ENCODE results near the gene BICD1.

The BICD1 gene

DNA sequence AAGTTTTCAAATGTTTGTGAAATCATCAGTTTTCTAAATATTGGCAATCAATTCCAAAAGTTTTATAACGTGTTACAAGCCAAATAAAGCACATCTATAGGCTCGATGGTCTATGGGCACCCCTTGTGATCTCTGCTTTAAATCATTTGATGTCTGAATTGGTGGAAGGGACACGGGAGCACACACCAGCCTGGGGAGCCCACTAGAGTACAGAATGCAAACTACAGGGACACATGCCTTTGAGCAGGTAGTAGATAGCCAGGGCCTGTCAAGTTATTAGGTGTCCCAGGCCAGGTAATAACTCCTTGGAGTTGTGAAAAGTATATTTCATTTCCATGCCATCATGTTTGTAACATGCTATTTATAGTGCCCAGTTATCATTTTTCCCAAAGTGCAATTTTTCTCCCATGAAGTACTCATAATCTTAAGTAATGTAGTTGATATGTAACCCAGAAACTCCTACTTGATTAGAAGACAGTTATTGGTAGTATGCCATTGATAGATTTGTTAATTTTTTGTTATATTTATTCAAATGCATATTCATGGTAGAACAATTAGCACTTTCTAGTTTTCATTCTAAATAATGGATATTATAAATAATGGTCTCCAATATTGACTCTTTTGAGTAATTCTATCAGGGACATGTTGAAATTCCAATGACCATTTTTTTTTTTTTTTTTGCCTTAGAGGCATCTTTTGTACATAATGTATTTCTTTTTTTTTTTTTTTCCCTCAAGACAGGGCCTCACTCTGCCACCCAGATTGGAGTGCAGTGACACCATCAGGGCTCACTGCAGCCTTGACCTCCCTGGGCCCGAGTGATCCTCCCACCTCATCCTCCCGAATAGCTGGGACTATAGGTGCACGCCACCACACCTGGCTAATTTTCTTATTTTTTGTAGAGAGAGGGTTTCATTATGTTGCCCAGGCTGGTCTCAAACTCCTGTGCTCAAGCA lies 195.8 kb downstream of the BICD1 start:
- TF ChIP-seq GATA3 (IDR thresholded peaks at IDR 0.05; ENCODE audit: low read depth, low read length), result no peak
- no peak for TF ChIP-seq GATA2 (IDR thresholded peaks at IDR 0.05; ENCODE audit: low read depth, low read length)

DNA sequence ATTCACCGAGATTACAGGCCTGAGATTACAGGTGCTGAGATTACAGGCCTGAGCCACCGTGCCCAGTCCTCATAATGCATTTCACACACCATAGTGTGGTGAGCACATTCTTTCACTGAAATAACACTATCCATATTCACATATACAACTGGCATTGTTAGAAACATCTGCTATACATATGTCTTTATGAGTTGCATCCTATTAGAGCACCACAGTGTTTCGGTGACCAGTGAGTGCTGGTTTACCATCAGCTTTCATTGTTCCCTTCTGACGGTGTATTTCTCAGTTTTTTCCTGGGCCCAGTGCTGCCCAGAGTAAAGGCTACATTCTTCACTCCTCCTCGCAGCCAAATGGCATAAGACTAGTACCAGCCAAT lies 196.5 kb downstream of the BICD1 start:
- TF ChIP-seq GATA3 (IDR thresholded peaks at IDR 0.05; ENCODE audit: low read depth, low read length) (no peak), GATA2 (IDR thresholded peaks at IDR 0.05; ENCODE audit: low read depth, low read length) (no peak)

DNA sequence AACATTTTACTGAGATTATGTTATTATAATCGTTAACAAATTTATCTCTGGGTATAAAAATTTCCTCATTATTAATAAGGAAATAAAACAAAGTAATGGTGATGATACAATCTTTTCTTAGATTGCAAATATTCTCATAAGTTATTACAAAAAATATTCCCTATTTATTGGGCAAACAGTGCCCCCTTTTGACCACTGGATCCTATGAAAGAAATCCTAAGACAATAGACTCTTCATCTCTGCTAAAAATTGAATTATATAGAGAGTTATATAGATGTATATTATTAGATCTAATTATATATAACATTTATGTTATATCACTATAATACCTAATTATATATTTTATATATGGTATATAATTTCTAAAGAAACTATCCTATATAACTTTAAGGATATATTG lies 198.5 kb downstream of the BICD1 start:
- no peak for TF ChIP-seq GATA3 (IDR thresholded peaks at IDR 0.05; ENCODE audit: low read depth, low read length)
- no peak for TF ChIP-seq GATA2 (IDR thresholded peaks at IDR 0.05; ENCODE audit: low read depth, low read length)

DNA sequence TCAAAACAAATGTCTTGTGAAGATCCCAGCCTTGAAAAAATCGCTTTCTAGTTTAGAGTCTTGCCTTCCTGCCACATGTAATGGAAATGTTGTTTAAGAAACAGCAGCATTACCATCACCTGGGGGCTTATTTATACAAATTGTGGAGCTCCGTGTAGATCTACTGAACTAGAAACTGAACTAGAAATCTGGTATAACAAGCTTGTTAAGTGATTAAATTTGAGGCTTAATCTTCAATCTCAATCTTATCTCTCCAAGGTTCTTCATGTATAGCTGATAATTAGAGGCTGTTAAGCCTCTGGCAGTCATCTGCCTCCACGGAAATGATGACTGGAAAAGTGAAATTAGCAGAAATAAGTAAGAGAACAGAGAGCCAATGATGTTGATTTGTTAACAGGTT lies 200.7 kb downstream of the BICD1 start:
- TF ChIP-seq GATA3 (IDR thresholded peaks at IDR 0.05; ENCODE audit: low read depth, low read length), result peak; percentile 53; the same call in 1 of the 2 replicates
- TF ChIP-seq GATA2 (IDR thresholded peaks at IDR 0.05; ENCODE audit: low read depth, low read length), result peak; percentile 51; the same call in 1 of the 2 replicates

DNA sequence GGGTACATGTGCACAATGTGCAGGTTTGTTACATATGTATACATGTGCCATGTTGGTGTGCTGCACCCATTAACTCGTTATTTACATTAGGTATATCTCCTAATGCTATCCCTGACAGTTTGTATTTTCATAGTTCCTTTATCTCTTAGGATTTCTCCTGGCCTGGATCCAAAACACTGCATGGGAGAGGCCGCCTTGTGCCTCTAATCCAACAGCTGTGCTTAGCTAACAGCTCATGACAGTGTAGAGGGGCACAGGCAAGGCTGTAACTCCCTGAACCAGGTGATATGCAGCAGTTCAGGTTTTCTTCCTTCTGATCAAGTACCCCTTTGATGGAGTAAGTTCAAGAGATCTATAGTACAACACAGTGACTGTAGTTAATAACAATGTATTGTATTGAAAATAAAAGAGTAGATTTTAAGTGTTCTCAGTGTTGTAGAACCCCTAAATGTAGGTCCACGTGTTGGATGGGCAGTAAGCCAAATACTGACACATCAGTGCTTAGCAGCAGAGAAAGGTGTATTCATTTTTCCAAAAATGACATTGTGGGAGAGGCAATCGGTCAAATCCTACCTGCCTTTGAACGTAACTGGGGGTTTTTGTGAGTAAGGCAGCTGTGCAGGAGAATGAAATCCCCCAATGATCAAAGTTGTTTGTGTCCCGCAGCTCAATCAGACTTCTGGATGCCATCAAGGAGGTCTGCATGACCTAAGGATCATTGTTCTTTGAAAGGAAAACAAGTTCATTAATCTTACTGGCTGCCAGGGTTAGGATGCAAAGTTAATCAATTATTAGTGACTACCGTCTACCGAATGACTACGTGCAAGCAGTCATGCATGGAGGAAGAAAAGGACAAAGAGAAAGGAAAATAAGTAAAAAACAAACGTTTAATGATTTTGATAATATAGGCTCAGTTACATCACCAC lies 203.4 kb downstream of the BICD1 start:
- TF ChIP-seq GATA2 (IDR thresholded peaks at IDR 0.05; ENCODE audit: low read depth, low read length) (no peak), GATA3 (IDR thresholded peaks at IDR 0.05; ENCODE audit: low read depth, low read length) (no peak)

DNA sequence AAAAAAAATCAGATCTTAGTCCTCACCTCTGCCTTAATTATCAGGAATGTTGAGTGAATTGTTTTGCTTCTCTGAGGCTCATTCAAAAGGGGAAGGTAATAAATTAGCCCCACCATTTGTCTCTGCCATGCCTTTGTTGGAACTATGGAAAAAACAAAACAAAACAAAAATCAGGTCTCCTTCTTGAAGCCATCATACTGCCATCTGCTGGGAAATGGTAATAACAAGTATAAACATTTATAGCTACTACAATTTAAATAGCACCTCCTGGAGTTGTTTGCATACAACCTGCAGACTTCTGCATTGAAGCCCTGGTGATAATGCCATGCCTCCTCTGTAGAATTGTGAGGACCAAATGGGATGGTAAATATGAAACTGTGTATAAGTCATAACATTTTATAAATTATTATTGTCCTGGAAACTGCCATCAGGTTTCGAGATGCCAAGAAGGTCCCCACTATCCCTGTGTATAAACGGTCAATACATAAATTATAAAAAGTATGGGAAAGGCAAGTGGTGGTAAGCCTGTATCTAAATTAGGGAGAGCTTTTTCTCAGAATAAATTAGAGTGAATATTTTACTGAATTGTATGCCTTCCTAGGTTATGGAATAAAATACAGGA lies 205.5 kb downstream of the BICD1 start:
- no peak for TF ChIP-seq GATA2 (IDR thresholded peaks at IDR 0.05; ENCODE audit: low read depth, low read length)
- TF ChIP-seq GATA3 (IDR thresholded peaks at IDR 0.05; ENCODE audit: low read depth, low read length), result no peak

DNA sequence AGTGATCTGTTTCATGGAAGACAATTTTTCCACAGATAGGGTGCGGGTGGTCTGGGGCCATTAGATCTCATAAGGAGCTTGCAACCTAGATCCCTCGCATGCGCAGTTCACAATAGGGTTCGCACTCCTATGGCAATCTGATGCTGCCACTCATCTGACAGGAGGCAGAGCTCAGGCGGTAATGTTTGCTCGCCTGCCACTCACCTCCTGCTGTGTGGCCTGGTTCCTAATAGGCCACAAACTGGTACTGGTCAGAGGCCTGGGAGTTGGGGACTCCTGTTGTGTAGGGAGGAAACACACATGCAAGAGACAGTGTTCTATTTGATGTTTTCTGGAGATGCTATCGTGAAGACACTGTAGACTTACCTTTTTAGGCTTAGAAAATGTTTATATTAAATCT lies 215.7 kb downstream of the BICD1 start:
- no peak for TF ChIP-seq GATA2 (IDR thresholded peaks at IDR 0.05; ENCODE audit: low read depth, low read length)
- TF ChIP-seq GATA3 (IDR thresholded peaks at IDR 0.05; ENCODE audit: low read depth, low read length), result no peak

DNA sequence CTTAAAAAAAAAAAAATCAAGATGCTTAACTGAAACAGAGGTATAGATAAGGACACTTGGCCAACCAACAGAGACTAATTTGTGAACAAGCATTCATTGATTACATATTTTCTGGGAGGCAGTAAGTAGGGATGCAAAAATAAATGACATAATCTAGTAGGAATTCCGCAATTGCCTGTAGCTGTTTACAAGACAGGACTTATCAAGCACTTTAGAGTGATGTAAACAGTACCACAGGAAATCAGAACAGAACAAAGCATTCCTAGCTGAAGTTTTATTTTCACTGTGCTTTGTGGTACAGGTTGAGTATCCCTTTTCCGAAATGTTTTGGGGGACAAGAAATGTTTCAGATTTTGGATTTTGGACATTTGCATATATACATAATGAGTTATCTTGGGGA lies 224.5 kb downstream of the BICD1 start:
- TF ChIP-seq GATA2 (IDR thresholded peaks at IDR 0.05; ENCODE audit: low read depth, low read length), result no peak
- TF ChIP-seq GATA3 (IDR thresholded peaks at IDR 0.05; ENCODE audit: low read depth, low read length), result no peak

DNA sequence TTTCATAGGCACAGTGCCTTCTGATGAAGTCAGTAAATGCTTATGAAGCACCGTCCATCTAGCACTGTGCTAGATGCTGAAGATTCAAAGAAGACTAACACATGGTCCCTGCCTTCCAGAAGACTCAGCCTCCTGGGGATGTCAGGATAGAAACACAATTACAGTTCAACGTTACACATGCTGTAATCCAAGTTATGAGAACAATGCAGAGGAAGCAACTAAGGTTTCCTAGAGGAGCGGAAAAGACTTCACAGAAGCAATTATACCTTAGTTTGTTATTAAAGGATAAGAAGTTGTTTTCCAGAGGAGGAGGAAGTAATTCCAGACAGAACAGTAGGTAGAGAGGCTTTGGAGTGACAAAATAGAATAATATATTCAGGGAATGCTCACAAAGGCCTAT lies 225.8 kb downstream of the BICD1 start:
- TF ChIP-seq GATA2 (IDR thresholded peaks at IDR 0.05; ENCODE audit: low read depth, low read length), result no peak
- TF ChIP-seq GATA3 (IDR thresholded peaks at IDR 0.05; ENCODE audit: low read depth, low read length), result no peak

DNA sequence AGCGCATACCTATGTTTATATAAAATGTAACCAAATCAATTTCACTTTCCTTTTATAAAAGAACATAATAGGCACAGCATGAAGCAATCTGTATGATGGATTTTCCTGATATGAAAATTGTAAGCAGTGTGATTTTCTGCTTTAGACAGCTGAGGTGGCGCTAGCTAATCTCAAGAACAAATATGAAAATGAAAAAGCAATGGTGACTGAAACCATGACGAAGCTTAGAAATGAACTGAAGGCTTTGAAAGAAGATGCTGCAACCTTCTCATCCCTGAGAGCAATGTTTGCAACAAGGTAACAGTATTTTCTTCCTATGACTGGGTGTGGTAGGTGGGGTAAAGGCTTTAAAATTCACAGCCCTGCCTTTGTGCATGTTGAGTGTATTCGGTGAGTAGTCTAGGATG lies 227.7 kb downstream of the BICD1 start:
- TF ChIP-seq GATA3 (IDR thresholded peaks at IDR 0.05; ENCODE audit: low read depth, low read length), result no peak
- TF ChIP-seq GATA2 (IDR thresholded peaks at IDR 0.05; ENCODE audit: low read depth, low read length), result no peak

DNA sequence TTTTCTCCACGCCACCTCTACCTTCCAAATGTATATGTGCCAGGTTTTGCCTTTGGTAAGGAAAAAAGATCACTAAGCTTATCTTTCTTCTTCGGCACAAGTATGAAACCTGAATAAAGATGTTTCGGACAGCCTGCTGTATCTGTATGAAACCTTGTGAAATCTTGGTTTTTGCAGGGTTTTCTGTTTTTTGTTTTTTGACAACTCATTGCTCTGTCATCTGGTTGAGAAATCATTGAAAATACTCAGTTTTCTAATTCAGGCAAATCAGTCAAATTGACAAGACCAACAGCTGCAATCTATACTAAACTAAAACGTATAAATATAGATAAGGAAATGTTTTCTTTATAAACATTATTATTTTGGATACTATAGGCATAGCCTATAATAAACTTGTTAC lies 229.6 kb downstream of the BICD1 start:
- TF ChIP-seq GATA3 (IDR thresholded peaks at IDR 0.05; ENCODE audit: low read depth, low read length) (no peak), GATA2 (IDR thresholded peaks at IDR 0.05; ENCODE audit: low read depth, low read length) (no peak)

DNA sequence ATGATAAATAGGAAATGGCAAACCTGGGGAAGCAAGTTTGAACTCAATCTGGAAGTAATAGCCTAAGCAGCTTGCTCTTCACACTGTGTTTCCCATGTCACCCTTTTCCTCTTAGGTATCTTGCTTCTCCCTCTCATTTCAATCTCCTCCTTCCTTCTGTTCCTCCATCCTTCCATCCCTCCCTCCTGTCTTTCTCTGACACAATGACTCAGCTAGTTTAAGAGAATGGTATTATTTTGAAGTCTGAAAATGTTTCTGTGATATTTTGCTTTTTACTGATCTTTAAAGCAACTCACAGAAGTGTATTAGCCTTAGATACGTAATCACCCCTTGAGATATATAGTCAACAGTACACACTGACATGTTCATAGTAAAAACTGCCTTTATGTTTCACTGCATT lies 236.8 kb downstream of the BICD1 start:
- TF ChIP-seq GATA2 (IDR thresholded peaks at IDR 0.05; ENCODE audit: low read depth, low read length) (no peak), GATA3 (IDR thresholded peaks at IDR 0.05; ENCODE audit: low read depth, low read length) (no peak)

DNA sequence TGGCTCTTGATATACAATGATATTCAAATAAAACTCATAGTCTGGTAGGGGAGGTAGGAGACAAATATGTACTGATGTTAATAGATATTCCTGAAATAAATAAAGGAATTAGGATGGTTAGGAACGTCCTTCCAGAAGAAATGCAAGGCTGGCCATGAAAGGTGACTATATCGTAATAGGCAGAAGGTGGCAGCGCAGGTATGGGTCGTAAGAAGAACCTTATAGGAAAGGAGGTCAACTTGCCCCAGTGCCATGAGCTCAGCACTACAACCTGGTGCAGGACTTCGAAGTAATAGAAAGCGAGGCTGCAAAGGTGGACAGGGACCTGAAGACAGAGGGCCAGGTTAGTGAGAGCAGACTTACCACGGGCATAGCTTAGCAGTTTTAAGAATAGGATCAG lies 237.4 kb downstream of the BICD1 start:
- TF ChIP-seq GATA2 (IDR thresholded peaks at IDR 0.05; ENCODE audit: low read depth, low read length), result no peak
- TF ChIP-seq GATA3 (IDR thresholded peaks at IDR 0.05; ENCODE audit: low read depth, low read length), result no peak

DNA sequence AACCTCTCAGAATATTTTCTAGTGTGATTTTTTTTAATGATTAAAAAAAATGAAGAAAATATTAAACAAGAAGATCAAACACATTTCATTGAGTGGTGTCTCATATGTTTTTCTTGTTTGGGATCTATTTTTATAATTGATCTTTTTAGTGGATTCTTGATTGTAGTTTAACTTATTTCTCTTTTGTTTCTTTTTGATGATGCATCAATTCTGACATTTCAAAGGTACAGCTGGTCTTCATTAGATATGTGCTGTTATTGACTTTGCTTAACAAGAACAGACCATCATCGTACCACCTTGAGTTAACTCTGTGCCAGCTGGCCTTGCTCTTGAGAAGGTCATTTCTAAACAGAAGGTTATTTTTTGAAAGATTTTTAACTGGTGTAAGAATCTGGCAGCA lies 246.9 kb downstream of the BICD1 start:
- no peak for TF ChIP-seq GATA2 (IDR thresholded peaks at IDR 0.05; ENCODE audit: low read depth, low read length)
- TF ChIP-seq GATA3 (IDR thresholded peaks at IDR 0.05; ENCODE audit: low read depth, low read length), result no peak
